Endothelial cell of umbilical vein (primary cell): Measurements from ENCODE around the gene ALG12. TPM values are rescaled to one million over a fixed set of nuclear protein-coding genes. Genes with fewer than 3 reads are reported as not detected.

Experiments used
- BruUV-seq: library from RNA; stranded (reverse); fragments of 400-500 nt; replicated peaks from 2 replicates; lab custom pipeline; 2021; lab: Mats Ljungman, UMichigan
- CTCF ChIA-PET: fragments of 300-600, 350-600 bp; sonication (Branson Sonifier 250); formaldehyde crosslinking; loops from one replicate; lab custom pipeline; 2021; ENCODE audit warnings: antibody characterized with exemption, inconsistent platforms; lab: Charles Lee
- POLR2A ChIA-PET: fragments of 300-600, 350-600 bp; sonication (Branson Sonifier 250); formaldehyde crosslinking; loops from one replicate; lab custom pipeline; 2021; ENCODE audit warnings: antibody characterized with exemption, inconsistent platforms; lab: Charles Lee
- DNase-seq: peaks from one replicate; pipeline ENCODE4 v3.0.0-alpha.2; 2011; ENCODE audit warnings: low read depth, low spot score
- FAIRE-seq: peaks from 2 replicates; lab custom pipeline; 2011; peaks lifted over from hg19 to GRCh38; lab: Jason Lieb, UNC
- H2AFZ ChIP-seq: 2 replicates; pipeline ENCODE4 v1.6.0; 2012; ENCODE audit warnings: low read depth, low read length, control low read depth, inconsistent platforms
- H3K27ac ChIP-seq: 2 replicates; pipeline ENCODE4 v1.5.1; 2011; ENCODE audit warnings: low read depth, mild to moderate bottlenecking, control low read depth, low read length, moderate library complexity; ENCODE audit not compliant: insufficient read depth
- H3K27me3 ChIP-seq, 2 experiments: 2 replicates each; pipeline versions ENCODE4 v1.6.0 to v1.6.1; 2011; ENCODE audit warnings: low read length in 2 of 2, mixed read lengths in 1 of 2; ENCODE audit not compliant: control insufficient read depth in 2 of 2, insufficient read depth in 2 of 2
- H3K36me3 ChIP-seq, 2 experiments: 2 replicates in 1 of 2; 3 replicates in 1 of 2; pipeline ENCODE4 v1.5.1; 2011; ENCODE audit warnings: low read length in 2 of 2, mild to moderate bottlenecking in 1 of 2, moderate library complexity in 1 of 2; ENCODE audit not compliant: control insufficient read depth in 2 of 2, insufficient read depth in 2 of 2; ENCODE audit errors: extremely low read depth in 1 of 2
- H3K4me1 ChIP-seq: 3 replicates; pipeline ENCODE4 v1.5.1; 2011; ENCODE audit warnings: mild to moderate bottlenecking, low read length; ENCODE audit not compliant: control insufficient read depth, insufficient read depth; ENCODE audit errors: extremely low read depth
- H3K4me2 ChIP-seq: 2 replicates; pipeline ENCODE4 v1.6.1; 2011; ENCODE audit warnings: low read length, control low read depth, mixed read lengths; ENCODE audit not compliant: insufficient read depth
- H3K4me3 ChIP-seq, 3 experiments: fragments of 200-600 bp in 1 of 3; sonication (generic), shearing (Covaris generic) in 1 of 3; replicated peaks in 1 of 3; 2 replicates each; pipeline ENCODE4 v1.5.1; 2011 to 2016; ENCODE audit warnings: control low read depth in 3 of 3, low read length in 3 of 3, mild to moderate bottlenecking in 2 of 3, inconsistent platforms in 1 of 3, low read depth in 1 of 3, moderate library complexity in 1 of 3; ENCODE audit not compliant: insufficient read depth in 1 of 3
- H3K79me2 ChIP-seq: 2 replicates; pipeline ENCODE4 v1.6.0; 2012; ENCODE audit warnings: low read length, inconsistent platforms; ENCODE audit not compliant: control insufficient read depth, insufficient read depth
- H3K9ac ChIP-seq: replicated peaks from 2 replicates; pipeline ENCODE3; 2011; ENCODE audit warnings: low read length, control low read depth; ENCODE audit not compliant: insufficient read depth; ENCODE audit errors: extremely low read depth
- H3K9me1 ChIP-seq: replicated peaks from 3 replicates; pipeline ENCODE4 v1.6.0; 2011; ENCODE audit warnings: mild to moderate bottlenecking, low read length; ENCODE audit not compliant: control insufficient read depth, insufficient read depth; ENCODE audit errors: extremely low read depth
- H3K9me3 ChIP-seq: replicated peaks from 2 replicates; pipeline ENCODE4 v1.5.1; 2012; ENCODE audit warnings: low read length, inconsistent platforms; ENCODE audit not compliant: control insufficient read depth, insufficient read depth
- H4K20me1 ChIP-seq: replicated peaks from 2 replicates; pipeline ENCODE3; 2011; ENCODE audit warnings: mild to moderate bottlenecking, low read length; ENCODE audit not compliant: control insufficient read depth, insufficient read depth; ENCODE audit errors: extremely low read depth
- EZH2 ChIP-seq: IDR thresholded peaks from 2 replicates; pipeline ENCODE4 v1.6.1; 2012; ENCODE audit warnings: borderline replicate concordance, low read depth, mild to moderate bottlenecking, moderate library complexity, low read length, inconsistent platforms; ENCODE audit not compliant: severe bottlenecking
- FOS ChIP-seq: IDR thresholded peaks from 2 replicates; pipeline ENCODE4 v1.6.1; 2011; ENCODE audit warnings: mild to moderate bottlenecking, low read length, moderate library complexity, borderline replicate concordance; ENCODE audit not compliant: insufficient read depth
- GATA2 ChIP-seq: IDR thresholded peaks from 2 replicates; pipeline ENCODE4 v1.7.0; 2011; ENCODE audit warnings: low read depth, mild to moderate bottlenecking, moderate library complexity, mixed read lengths, low read length; ENCODE audit not compliant: insufficient read length, insufficient read depth
- JUN ChIP-seq: IDR thresholded peaks from 2 replicates; pipeline ENCODE4 v1.6.1; 2011; ENCODE audit warnings: borderline replicate concordance, low read depth; ENCODE audit not compliant: insufficient read length, insufficient read depth
- MYC ChIP-seq: IDR thresholded peaks from one replicate; pipeline ENCODE4 v1.6.1; 2011; ENCODE audit warnings: mild to moderate bottlenecking, low read depth, low read length
- POLR2A ChIP-seq: IDR thresholded peaks from 2 replicates; pipeline ENCODE4 v1.6.1; 2012; ENCODE audit warnings: low read depth, mild to moderate bottlenecking, control low read depth, low read length
- POLR2AphosphoS5 ChIP-seq: IDR thresholded peaks from 2 replicates; pipeline ENCODE4 v1.6.1; 2012; ENCODE audit warnings: low read depth, mild to moderate bottlenecking, control low read depth, low read length, moderate library complexity; ENCODE audit not compliant: insufficient read depth
- dilution Hi-C: fragments of 300-500 bp; cut with MboI; formaldehyde crosslinking; loops from one replicate; pipeline ENCODE4 v1.15.0; 2019; ENCODE audit warnings: low sequenced_read_pairs; ENCODE audit not compliant: extremely low pct_ligation_motif_present
- intact Hi-C: fragments of 100-400 bp; cut with micrococcal nuclease; formaldehyde crosslinking; loops from one replicate; pipeline ENCODE4 v1.10.0; 2022
- polyA plus RNA-seq, 4 experiments: library from polyadenylated mRNA; depleted of rRNA in 3 of 4; stranded (reverse) in 3 of 4; unstranded in 1 of 4; fragments of >200 nt; gene quantifications; 2 replicates each; pipeline versions ENCODE4 v1.2.1 to v1.2.3, GENCODE V29; 2011 to 2012; ENCODE audit warnings: missing spikeins in 1 of 4
- total RNA-seq: library from RNA; stranded (reverse); gene quantifications from 2 replicates; pipeline ENCODE4 v1.2.3, GENCODE V29; 2021
- TF ChIP-seq, protein P1 (sequence below): IDR thresholded peaks from 2 replicates; pipeline ENCODE4 v1.6.1; 2011; ENCODE audit not compliant: insufficient read depth, insufficient read length
- TF ChIP-seq, protein P2 (sequence below), 2 donors: IDR thresholded peaks; 1 replicate in 1 of 2; 2 replicates in 1 of 2; pipeline ENCODE4 v1.5.1; 2011; ENCODE audit warnings: low read length in 2 of 2, mild to moderate bottlenecking in 2 of 2, moderate library complexity in 2 of 2, control low read depth in 1 of 2, inconsistent platforms in 1 of 2, low read depth in 1 of 2; ENCODE audit not compliant: insufficient read depth in 1 of 2; ENCODE audit errors: extremely low read depth in 1 of 2

The ALG12 gene
- total and polyA plus RNA-seq, 2 donors (not counting 3 experiments of a cell fraction or from before 2014, with no cell fraction given): 14.6 to 18.0 TPM

DNA sequence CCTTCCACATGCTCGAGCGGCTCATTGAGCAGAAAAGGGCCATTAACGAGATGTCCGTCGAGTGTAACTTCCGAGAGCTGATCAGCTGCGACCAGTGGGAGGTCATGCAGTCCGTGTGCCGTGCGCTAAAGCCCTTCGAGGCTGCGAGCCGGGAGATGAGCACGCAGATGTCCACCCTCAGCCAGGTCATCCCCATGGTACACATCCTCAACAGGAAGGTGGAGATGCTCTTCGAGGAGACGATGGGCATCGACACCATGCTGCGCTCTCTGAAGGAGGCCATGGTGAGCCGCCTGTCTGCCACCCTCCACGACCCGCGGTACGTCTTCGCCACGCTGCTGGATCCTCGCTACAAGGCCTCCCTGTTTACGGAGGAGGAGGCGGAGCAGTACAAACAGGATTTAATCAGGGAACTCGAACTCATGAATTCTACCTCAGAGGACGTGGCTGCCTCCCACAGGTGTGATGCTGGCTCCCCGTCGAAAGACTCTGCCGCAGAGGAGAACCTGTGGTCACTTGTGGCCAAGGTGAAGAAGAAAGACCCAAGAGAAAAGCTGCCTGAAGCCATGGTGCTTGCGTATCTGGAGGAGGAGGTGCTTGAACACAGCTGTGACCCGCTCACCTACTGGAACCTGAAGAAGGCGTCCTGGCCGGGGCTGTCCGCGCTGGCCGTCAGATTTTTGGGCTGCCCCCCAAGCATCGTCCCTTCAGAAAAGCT lies 31.7 kb downstream of the ALG12 start:
- H4K20me1 ChIP-seq: no peaks in the 10 kb centered on the region
- H3K27me3 ChIP-seq: no peaks in the 10 kb centered on the region
- intact Hi-C loops (no loop called here), dilution Hi-C loops (no loop called here)
- no peak overlapping the region for H3K4me2 ChIP-seq
- ChIA-PET POLR2A (no interaction called here), CTCF (no interaction called here)
- no TSS peak for BruUV-seq
- H2AFZ ChIP-seq: no peak overlapping the region
- peaks cover 54% of the 10 kb centered on the region for H3K79me2 ChIP-seq
- no peaks in the 10 kb centered on the region for H3K4me1 ChIP-seq
- no peak overlapping the region for H3K4me3 ChIP-seq
- DNase-seq (no peak), FAIRE-seq (no peak)
- H3K9ac ChIP-seq: no peak overlapping the region
- H3K9me1 ChIP-seq: no peaks in the 10 kb centered on the region
- peaks cover 4 to 39% of the 10 kb centered on the region in 2 experiments for H3K36me3 ChIP-seq
- no peaks in the 10 kb centered on the region for H3K9me3 ChIP-seq
- no peak overlapping the region for H3K27ac ChIP-seq
- TF ChIP-seq MYC (no peak), POLR2A (no peak), JUN (no peak), EZH2 (no peak), FOS (no peak), GATA2 (no peak), POLR2AphosphoS5 (no peak)
- TF ChIP-seq, protein P1, sequence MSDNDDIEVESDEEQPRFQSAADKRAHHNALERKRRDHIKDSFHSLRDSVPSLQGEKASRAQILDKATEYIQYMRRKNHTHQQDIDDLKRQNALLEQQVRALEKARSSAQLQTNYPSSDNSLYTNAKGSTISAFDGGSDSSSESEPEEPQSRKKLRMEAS: no peak
- TF ChIP-seq, protein P2, sequence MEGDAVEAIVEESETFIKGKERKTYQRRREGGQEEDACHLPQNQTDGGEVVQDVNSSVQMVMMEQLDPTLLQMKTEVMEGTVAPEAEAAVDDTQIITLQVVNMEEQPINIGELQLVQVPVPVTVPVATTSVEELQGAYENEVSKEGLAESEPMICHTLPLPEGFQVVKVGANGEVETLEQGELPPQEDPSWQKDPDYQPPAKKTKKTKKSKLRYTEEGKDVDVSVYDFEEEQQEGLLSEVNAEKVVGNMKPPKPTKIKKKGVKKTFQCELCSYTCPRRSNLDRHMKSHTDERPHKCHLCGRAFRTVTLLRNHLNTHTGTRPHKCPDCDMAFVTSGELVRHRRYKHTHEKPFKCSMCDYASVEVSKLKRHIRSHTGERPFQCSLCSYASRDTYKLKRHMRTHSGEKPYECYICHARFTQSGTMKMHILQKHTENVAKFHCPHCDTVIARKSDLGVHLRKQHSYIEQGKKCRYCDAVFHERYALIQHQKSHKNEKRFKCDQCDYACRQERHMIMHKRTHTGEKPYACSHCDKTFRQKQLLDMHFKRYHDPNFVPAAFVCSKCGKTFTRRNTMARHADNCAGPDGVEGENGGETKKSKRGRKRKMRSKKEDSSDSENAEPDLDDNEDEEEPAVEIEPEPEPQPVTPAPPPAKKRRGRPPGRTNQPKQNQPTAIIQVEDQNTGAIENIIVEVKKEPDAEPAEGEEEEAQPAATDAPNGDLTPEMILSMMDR (IDR thresholded peaks at IDR 0.05; ENCODE audit: extremely low read depth in 1 of 2, insufficient read depth in 1 of 2, low read depth in 1 of 2, low read length in 2 of 2): no peak
